ENCODE data around the gene TSPAN33. TPM values are rescaled to one million over a fixed set of nuclear protein-coding genes. Genes with fewer than 3 reads are reported as not detected.
A peak's percentile ranks its signal among the peaks of the same experiment; 100 is the strongest.

TSPAN33 gene
- total and polyA plus RNA-seq, 2 of the 13 experiments (the other 11 are each of a cell fraction or from before 2014, with no cell fraction given), result 15.3 to 16.5 TPM

DNA sequence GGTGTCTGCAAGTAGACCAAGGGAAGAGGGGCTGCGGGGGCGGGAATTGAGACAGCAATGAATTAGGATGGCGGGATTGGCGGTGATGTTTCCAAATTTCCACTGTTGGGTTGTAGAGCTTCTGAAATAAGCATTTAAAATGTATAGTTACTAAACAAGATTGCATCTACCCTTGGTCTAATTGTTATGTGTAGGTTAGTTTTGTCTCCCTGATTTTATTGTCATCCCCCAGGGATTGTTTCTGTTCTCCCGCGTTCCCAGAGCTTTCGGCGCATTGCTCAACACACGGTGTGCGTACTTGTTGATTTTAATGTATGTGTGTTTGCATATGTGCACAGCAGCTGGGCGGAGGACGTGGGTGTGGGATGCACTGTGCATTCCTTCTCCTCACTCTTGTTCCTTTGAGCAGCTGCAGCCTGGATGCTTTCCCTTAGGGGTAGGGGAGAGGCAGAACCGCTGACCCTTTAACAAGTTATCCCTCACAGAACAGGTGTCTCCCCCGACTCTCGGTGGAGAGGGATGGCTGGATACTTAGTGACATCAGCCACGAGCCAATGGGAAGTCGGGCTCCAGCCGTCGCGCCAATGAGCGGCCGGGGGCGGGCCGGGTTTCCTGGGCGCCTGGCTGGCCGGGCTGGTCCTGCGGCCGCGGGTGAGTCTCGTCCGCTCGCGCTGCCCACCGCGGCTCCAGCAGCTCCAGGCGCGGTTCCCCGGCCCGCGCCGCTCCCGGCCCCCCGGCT lies at the start of gene TSPAN33 (continued):
- no peak for TF ChIP-seq ZFP41 (CRISPR knock-in tag; IDR thresholded peaks at IDR 0.05; ENCODE audit: borderline replicate concordance)
- TF ChIP-seq HMG20B (CRISPR knock-in tag; conservative IDR thresholded peaks at IDR 0.05), result no peak
- TF ChIP-seq TMF1 (CRISPR knock-in tag; IDR thresholded peaks at IDR 0.05; ENCODE audit: low read depth), result no peak
- TF ChIP-seq PHF20 (CRISPR knock-in tag; IDR thresholded peaks at IDR 0.05), result no peak
- peak; percentile 5; the same call in 1 of the 2 replicates for TF ChIP-seq MED1 (CRISPR knock-in tag; IDR thresholded peaks at IDR 0.05)
- TF ChIP-seq IRX3 (CRISPR knock-in tag; IDR thresholded peaks at IDR 0.05; ENCODE audit: borderline replicate concordance, low read depth), result no peak
- TF ChIP-seq ZMAT5 (CRISPR knock-in tag; IDR thresholded peaks at IDR 0.05; ENCODE audit: borderline replicate concordance, low read depth), result no peak
- TF ChIP-seq ZKSCAN8 (CRISPR knock-in tag; IDR thresholded peaks at IDR 0.05; ENCODE audit: borderline replicate concordance), result 0 out of 2 replicates have a peak, but pooled peaks have one; percentile 31
- no peak for TF ChIP-seq CREB1 (IDR thresholded peaks at IDR 0.05)
- TF ChIP-seq CREB1 (CRISPR knock-in tag; IDR thresholded peaks at IDR 0.05), result no peak
- no peak for TF ChIP-seq ETS1 (CRISPR knock-in tag; IDR thresholded peaks at IDR 0.05)
- no peak for TF ChIP-seq KLF15 (CRISPR knock-in tag; IDR thresholded peaks at IDR 0.05; ENCODE audit: borderline replicate concordance)
- TF ChIP-seq ISL2 (CRISPR knock-in tag; IDR thresholded peaks at IDR 0.05), result no peak
- no peak for TF ChIP-seq ZNF674 (CRISPR knock-in tag; IDR thresholded peaks at IDR 0.05; ENCODE audit: low read depth)
- no peak for TF ChIP-seq XBP1 (CRISPR knock-in tag; IDR thresholded peaks at IDR 0.05)
- no peak for TF ChIP-seq FOXK1 (CRISPR knock-in tag; IDR thresholded peaks at IDR 0.05; ENCODE audit: borderline replicate concordance, low read depth)
- TF ChIP-seq ZNF570 (CRISPR knock-in tag; IDR thresholded peaks at IDR 0.05; ENCODE audit: borderline replicate concordance), result no peak
- TF ChIP-seq, protein P1, sequence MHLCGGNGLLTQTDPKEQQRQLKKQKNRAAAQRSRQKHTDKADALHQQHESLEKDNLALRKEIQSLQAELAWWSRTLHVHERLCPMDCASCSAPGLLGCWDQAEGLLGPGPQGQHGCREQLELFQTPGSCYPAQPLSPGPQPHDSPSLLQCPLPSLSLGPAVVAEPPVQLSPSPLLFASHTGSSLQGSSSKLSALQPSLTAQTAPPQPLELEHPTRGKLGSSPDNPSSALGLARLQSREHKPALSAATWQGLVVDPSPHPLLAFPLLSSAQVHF (CRISPR knock-in tag; IDR thresholded peaks at IDR 0.05), result no peak
- no peak for TF ChIP-seq GFI1 (CRISPR knock-in tag; IDR thresholded peaks at IDR 0.05; ENCODE audit: borderline replicate concordance)
- TF ChIP-seq ZNF101 (CRISPR knock-in tag; IDR thresholded peaks at IDR 0.05; ENCODE audit: borderline replicate concordance, low read depth), result no peak
- TF ChIP-seq TCF7 (IDR thresholded peaks at IDR 0.05; ENCODE audit: low read depth), result no peak
- no peak for TF ChIP-seq ZNF326 (CRISPR knock-in tag; IDR thresholded peaks at IDR 0.05; ENCODE audit: borderline replicate concordance)
- no peak for TF ChIP-seq ZNF782 (CRISPR knock-in tag; IDR thresholded peaks at IDR 0.05; ENCODE audit: borderline replicate concordance)
- 0 out of 2 replicates have a peak, but pooled peaks have one; percentile 47 for TF ChIP-seq HINFP (CRISPR knock-in tag; IDR thresholded peaks at IDR 0.05; ENCODE audit: low read depth)
- TF ChIP-seq, protein P2, sequence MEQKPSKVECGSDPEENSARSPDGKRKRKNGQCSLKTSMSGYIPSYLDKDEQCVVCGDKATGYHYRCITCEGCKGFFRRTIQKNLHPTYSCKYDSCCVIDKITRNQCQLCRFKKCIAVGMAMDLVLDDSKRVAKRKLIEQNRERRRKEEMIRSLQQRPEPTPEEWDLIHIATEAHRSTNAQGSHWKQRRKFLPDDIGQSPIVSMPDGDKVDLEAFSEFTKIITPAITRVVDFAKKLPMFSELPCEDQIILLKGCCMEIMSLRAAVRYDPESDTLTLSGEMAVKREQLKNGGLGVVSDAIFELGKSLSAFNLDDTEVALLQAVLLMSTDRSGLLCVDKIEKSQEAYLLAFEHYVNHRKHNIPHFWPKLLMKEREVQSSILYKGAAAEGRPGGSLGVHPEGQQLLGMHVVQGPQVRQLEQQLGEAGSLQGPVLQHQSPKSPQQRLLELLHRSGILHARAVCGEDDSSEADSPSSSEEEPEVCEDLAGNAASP (CRISPR knock-in tag; IDR thresholded peaks at IDR 0.05; ENCODE audit: borderline replicate concordance), result no peak
- no peak for TF ChIP-seq ERF (CRISPR knock-in tag; IDR thresholded peaks at IDR 0.05)

Measured in HepG2 (cell line).